Trophoblast cell (in vitro differentiated cells and primary cell): Measurements from ENCODE around the gene FOXO6.

ENCODE experiments used
- DNase-seq, 2 donors: peaks; one replicate each; pipeline ENCODE4 v3.0.0-alpha.2; 2016
- H2AFZ ChIP-seq: 2 replicates; pipeline ENCODE4 v1.6.1; 2013; ENCODE audit warnings: low read length, moderate library complexity, mild to moderate bottlenecking; ENCODE audit not compliant: insufficient read depth, poor library complexity
- H2AK5ac ChIP-seq: 2 replicates; pipeline ENCODE4 v1.6.1; 2013; ENCODE audit warnings: mild to moderate bottlenecking, low read length
- H2BK120ac ChIP-seq: 2 replicates; pipeline ENCODE4 v1.6.1; 2013; ENCODE audit warnings: low read length, mild to moderate bottlenecking, moderate library complexity; ENCODE audit not compliant: insufficient read depth, poor library complexity
- H2BK12ac ChIP-seq: 2 replicates; pipeline ENCODE4 v1.6.1; 2013; ENCODE audit warnings: mild to moderate bottlenecking, low read length, moderate library complexity
- H2BK5ac ChIP-seq: 2 replicates; pipeline ENCODE4 v1.6.1; 2013; ENCODE audit warnings: low read length, low read depth, moderate library complexity, mild to moderate bottlenecking; ENCODE audit not compliant: poor library complexity
- H3K14ac ChIP-seq: 2 replicates; pipeline ENCODE4 v1.6.1; 2013; ENCODE audit warnings: mild to moderate bottlenecking, low read length
- H3K18ac ChIP-seq: 2 replicates; pipeline ENCODE4 v1.6.1; 2013; ENCODE audit warnings: mild to moderate bottlenecking, low read length
- H3K23ac ChIP-seq: 2 replicates; pipeline ENCODE4 v1.6.1; 2013; ENCODE audit warnings: low read length
- H3K27ac ChIP-seq: 2 replicates; pipeline ENCODE4 v1.5.1; 2013; ENCODE audit warnings: low read depth, mild to moderate bottlenecking, inconsistent platforms, low read length, moderate library complexity
- H3K27me3 ChIP-seq: 2 replicates; pipeline ENCODE4 v1.6.1; 2013; ENCODE audit warnings: inconsistent platforms, mild to moderate bottlenecking, low read length, moderate library complexity; ENCODE audit not compliant: insufficient read depth
- H3K36me3 ChIP-seq, 2 experiments: 1 replicate in 1 of 2; 2 replicates in 1 of 2; pipeline ENCODE4 v1.6.1; 2013; ENCODE audit warnings: low read length in 2 of 2, mild to moderate bottlenecking in 2 of 2, moderate library complexity in 1 of 2; ENCODE audit not compliant: insufficient read depth in 2 of 2, control insufficient read depth in 1 of 2
- H3K4ac ChIP-seq: 2 replicates; pipeline ENCODE4 v1.6.1; 2013; ENCODE audit warnings: low read depth, mild to moderate bottlenecking, low read length, moderate library complexity
- H3K4me1 ChIP-seq, 2 experiments: 1 replicate in 1 of 2; 2 replicates in 1 of 2; pipeline ENCODE4 v1.6.1; 2013; ENCODE audit warnings: low read length in 2 of 2, mild to moderate bottlenecking in 2 of 2, moderate library complexity in 1 of 2; ENCODE audit not compliant: insufficient read depth in 2 of 2, control insufficient read depth in 1 of 2
- H3K4me2 ChIP-seq: 2 replicates; pipeline ENCODE4 v1.6.1; 2013; ENCODE audit warnings: inconsistent platforms, mild to moderate bottlenecking, low read length, moderate library complexity
- H3K4me3 ChIP-seq: 2 replicates; pipeline ENCODE4 v1.5.1; 2013; ENCODE audit warnings: mild to moderate bottlenecking, low read depth, low read length, inconsistent platforms
- H3K79me1 ChIP-seq: one replicate; pipeline ENCODE4 v1.6.1; 2013; ENCODE audit warnings: low read length
- H3K79me2 ChIP-seq: 2 replicates; pipeline ENCODE4 v1.6.1; 2013; ENCODE audit warnings: low read length, mild to moderate bottlenecking; ENCODE audit not compliant: control insufficient read depth, insufficient read depth, poor library complexity
- H3K9ac ChIP-seq: 2 replicates; pipeline ENCODE4 v1.6.1; 2013; ENCODE audit warnings: mild to moderate bottlenecking, low read length
- H3K9me3 ChIP-seq: 2 replicates; pipeline ENCODE4 v1.6.1; 2013; ENCODE audit warnings: low read depth, mild to moderate bottlenecking, control low read depth, inconsistent platforms, low read length; ENCODE audit not compliant: insufficient read depth
- H4K12ac ChIP-seq: 2 replicates; pipeline ENCODE4 v1.6.1; 2013; ENCODE audit warnings: low read depth, mild to moderate bottlenecking, low read length, moderate library complexity
- H4K8ac ChIP-seq: 2 replicates; pipeline ENCODE4 v1.6.1; 2013; ENCODE audit warnings: low read depth, mild to moderate bottlenecking, low read length, moderate library complexity
- H4K91ac ChIP-seq: one replicate; pipeline ENCODE4 v1.6.1; 2013; ENCODE audit warnings: low read depth, mild to moderate bottlenecking, low read length, moderate library complexity
- WGBS: extraction: QIAGEN DNeasy Blood & Tissue Kit; methylation state at CpG from one replicate; pipeline ENCODE4 v1.1.7; 2013; ENCODE audit warnings: missing lambda C conversion rate; ENCODE audit not compliant: insufficient read length, insufficient coverage; ENCODE audit errors: extremely low coverage; 5-methylcytosine and 5-hydroxymethylcytosine counted together

Gene FOXO6

DNA sequence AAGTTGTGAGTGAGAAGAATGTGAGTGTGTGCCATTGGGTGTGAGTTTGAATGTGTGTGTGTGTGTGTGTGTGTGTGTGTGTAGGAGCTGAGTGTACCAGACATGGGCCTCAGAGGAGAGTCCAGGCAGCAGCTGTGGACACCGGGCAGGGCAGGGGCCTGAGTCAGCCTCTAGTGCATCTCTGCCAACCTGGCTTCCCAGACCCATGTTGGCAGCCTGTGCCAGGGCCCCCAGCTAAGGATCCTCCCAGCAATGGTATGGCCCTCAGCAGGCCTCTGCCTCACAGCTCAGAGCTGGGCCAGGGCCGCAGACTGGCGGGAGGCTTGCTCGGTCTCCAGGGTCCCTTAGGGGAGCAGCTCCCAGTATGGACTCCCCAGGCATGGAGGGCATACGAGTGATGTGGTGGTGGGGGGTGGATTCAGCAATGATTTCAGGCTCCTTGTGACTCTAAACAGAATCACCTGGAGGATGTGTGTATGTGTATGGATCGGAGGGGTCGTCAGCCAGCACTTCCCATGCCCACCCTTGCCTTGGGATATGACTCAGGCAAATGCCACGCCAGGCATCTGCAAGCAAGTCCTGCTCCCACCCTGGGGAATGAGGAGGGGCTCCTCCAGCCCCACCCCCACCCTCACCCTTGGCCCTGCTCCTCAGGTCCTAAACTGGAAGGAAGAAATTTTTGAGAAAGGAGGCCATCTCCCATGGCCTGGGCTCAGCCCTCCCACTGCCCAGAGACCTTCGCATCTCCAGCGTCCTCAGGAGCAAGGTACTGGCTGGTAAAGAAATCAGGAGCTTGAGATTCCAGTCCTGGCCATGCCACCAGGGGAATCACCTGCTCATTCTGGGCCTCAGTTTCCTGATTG, 1.8 kb upstream of the FOXO6 start:
- Histone ChIP-seq H3K27ac (no peak overlapping the region), H3K18ac (no peak overlapping the region), H3K4me1 (peaks cover 41 to 42% of the 10 kb centered on the region in 2 experiments), H3K4me2 (no peak overlapping the region), H3K4me3 (no peak overlapping the region), H2AFZ (no peak overlapping the region), H3K79me2 (peaks cover 3% of the 10 kb centered on the region), H3K14ac (peak overlapping the region; percentile 72), H4K91ac (peak overlapping the region; percentile 49), H2AK5ac (peak overlapping the region; percentile 27), H2BK5ac (peak overlapping the region; percentile 3), H3K27me3 (peaks cover 16% of the 10 kb centered on the region), H3K36me3 (no peaks in the 10 kb centered on the region), H3K4ac (peak overlapping the region; percentile 12), H2BK12ac (peak overlapping the region; percentile 4), H3K9me3 (peaks cover 1% of the 10 kb centered on the region), H2BK120ac (peak overlapping the region; percentile 18), H3K9ac (no peak overlapping the region), H3K79me1 (peaks cover 35% of the 10 kb centered on the region), H4K12ac (no peak overlapping the region), H3K23ac (no peak overlapping the region), H4K8ac (no peak overlapping the region)
- WGBS = no CpG with 5 or more reads among the region's 10 CpGs
- DNase-seq = no peak

DNA sequence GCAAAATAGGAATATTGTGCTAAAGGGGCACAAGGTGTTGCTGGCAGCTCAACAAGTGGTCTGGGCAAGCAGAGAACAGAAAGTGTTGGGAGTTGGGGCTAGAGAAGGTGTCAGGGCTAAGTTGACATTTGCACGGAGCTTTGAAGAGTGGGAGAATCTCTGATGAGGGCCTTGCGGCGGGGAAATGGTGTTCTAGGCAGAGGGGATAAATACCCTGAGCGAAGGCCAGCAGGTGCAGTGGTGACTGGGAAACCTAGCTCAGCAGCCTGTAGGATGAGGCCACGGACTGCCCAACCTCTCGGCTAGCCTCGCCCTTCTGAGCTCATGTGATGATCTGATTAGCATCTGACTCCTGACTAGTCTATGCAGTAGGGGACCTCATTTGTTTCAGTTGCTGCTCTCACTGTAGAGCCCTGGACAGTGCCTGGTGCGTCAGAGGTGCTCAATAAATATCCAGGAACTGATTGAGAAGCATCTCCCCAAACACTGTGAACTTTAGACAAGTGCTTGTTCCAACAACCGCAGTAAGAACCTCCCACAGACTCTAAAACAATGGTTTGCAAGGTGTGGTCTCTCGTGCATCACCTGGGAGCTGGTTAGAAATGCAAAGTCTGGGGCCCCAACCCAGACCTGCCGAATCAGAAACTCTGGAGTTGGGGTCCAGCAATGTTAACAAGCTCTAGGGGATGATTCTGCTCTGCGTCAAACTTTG, 1.0 kb upstream of the FOXO6 start:
- DNase-seq = peak; percentile 83 to 86
- Histone ChIP-seq H2BK12ac (no peak overlapping the region), H3K4ac (no peak overlapping the region), H3K27ac (peak overlapping the region; percentile 29), H4K91ac (peak overlapping the region; percentile 49), H3K23ac (no peak overlapping the region), H3K36me3 (no peaks in the 10 kb centered on the region), H3K4me2 (peak overlapping the region; percentile 57), H3K79me1 (peaks cover 29% of the 10 kb centered on the region), H2BK120ac (peak overlapping the region; percentile 18), H3K79me2 (peaks cover 3% of the 10 kb centered on the region), H2BK5ac (peak overlapping the region; percentile 12), H3K14ac (no peak overlapping the region), H3K18ac (no peak overlapping the region), H4K12ac (no peak overlapping the region), H3K4me3 (no peak overlapping the region), H3K9ac (no peak overlapping the region), H4K8ac (no peak overlapping the region), H2AK5ac (peak overlapping the region; percentile 27), H3K27me3 (peaks cover 16% of the 10 kb centered on the region), H3K4me1 (peaks cover 37 to 41% of the 10 kb centered on the region in 2 experiments), H2AFZ (no peak overlapping the region), H3K9me3 (peaks cover 2% of the 10 kb centered on the region)
- WGBS = no CpG with 5 or more reads among the region's 12 CpGs

DNA sequence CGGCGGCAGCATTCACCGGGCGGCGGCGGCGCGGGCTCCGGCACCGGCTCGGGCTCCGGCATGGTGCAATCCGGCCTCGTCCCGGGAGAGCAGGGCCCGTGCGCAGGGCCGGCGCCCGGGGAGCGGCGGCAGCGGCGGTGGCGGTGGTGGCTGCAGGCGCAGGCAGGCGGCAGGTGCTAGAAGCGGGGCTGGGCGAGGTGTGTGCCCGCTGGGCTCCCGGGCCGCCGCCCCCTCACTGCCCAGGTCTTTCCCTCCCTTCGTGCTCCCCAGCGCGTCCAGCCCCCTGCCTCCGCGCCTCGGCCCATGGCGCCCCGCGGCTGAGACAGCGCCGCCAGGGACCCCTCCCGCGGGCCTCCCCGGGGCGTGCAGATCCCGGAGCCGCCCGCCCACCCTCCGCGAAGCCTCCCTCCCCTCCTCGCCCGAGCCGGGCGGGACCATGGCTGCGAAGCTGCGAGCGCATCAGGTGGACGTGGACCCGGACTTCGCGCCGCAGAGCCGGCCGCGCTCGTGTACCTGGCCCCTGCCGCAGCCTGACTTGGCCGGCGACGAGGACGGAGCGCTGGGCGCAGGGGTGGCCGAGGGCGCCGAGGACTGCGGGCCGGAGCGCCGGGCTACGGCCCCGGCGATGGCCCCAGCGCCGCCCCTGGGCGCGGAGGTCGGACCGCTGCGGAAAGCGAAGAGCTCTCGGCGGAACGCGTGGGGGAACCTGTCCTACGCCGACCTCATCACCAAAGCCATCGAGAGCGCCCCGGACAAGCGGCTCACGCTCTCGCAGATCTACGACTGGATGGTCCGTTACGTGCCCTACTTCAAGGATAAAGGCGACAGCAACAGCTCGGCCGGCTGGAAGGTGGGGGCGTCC, 492 bp downstream of the FOXO6 start:
- H3K4me3 ChIP-seq = peak overlapping the region; percentile 72
- peak overlapping the region; percentile 52 for H4K91ac ChIP-seq
- H3K9ac ChIP-seq = peak overlapping the region; percentile 37
- no CpG with 5 or more reads among the region's 113 CpGs for WGBS
- DNase-seq = peak in 1 of 2 donors; percentile 44
- H3K4ac ChIP-seq = no peak overlapping the region
- H3K23ac ChIP-seq = no peak overlapping the region
- no peak overlapping the region for H2BK12ac ChIP-seq
- no peaks in the 10 kb centered on the region for H3K36me3 ChIP-seq
- H3K9me3 ChIP-seq = peaks cover 3% of the 10 kb centered on the region
- H3K27me3 ChIP-seq = peaks cover 16% of the 10 kb centered on the region
- H4K12ac ChIP-seq = no peak overlapping the region
- H2BK5ac ChIP-seq = peak overlapping the region; percentile 6
- peak overlapping the region; percentile 43 for H2AFZ ChIP-seq
- H3K4me1 ChIP-seq = peaks cover 43 to 55% of the 10 kb centered on the region in 2 experiments
- H3K27ac ChIP-seq = peak overlapping the region; percentile 15
- peak overlapping the region; percentile 84 for H3K4me2 ChIP-seq
- peak overlapping the region; percentile 74 for H3K18ac ChIP-seq
- peaks cover 6% of the 10 kb centered on the region for H3K79me2 ChIP-seq
- H4K8ac ChIP-seq = peak overlapping the region; percentile 13
- peaks cover 30% of the 10 kb centered on the region for H3K79me1 ChIP-seq
- peak overlapping the region; percentile 16 for H2BK120ac ChIP-seq
- peak overlapping the region; percentile 59 for H3K14ac ChIP-seq
- H2AK5ac ChIP-seq = no peak overlapping the region

GRCh38 chr1:41362357-41362721, 1.1 kb downstream of the FOXO6 start:
- Histone ChIP-seq H3K4me1 (peaks cover 43 to 61% of the 10 kb centered on the region in 2 experiments), H3K36me3 (no peaks in the 10 kb centered on the region), H2BK5ac (no peak overlapping the region)

More at GRCh38 chr1:41362357-41362721, 1.1 kb downstream of the FOXO6 start:
- H3K9me3 ChIP-seq = peaks cover 3% of the 10 kb centered on the region
- H3K18ac ChIP-seq = peak overlapping the region; percentile 12
- peak overlapping the region; percentile 15 for H3K27ac ChIP-seq
- H3K27me3 ChIP-seq = peaks cover 16% of the 10 kb centered on the region
- no peak overlapping the region for H4K12ac ChIP-seq
- no CpG with 5 or more reads among the region's 20 CpGs for WGBS
- H4K91ac ChIP-seq = peak overlapping the region; percentile 27
- no peak overlapping the region for H4K8ac ChIP-seq
- H2BK120ac ChIP-seq = no peak overlapping the region
- peak overlapping the region; percentile 4 for H3K4ac ChIP-seq
- H2AFZ ChIP-seq = no peak overlapping the region
- peak overlapping the region; percentile 36 for H3K14ac ChIP-seq
- peak overlapping the region; percentile 84 for H3K4me2 ChIP-seq
- H3K23ac ChIP-seq = no peak overlapping the region
- DNase-seq = no peak
- H3K79me1 ChIP-seq = peaks cover 31% of the 10 kb centered on the region
- H2BK12ac ChIP-seq = no peak overlapping the region
- peaks cover 6% of the 10 kb centered on the region for H3K79me2 ChIP-seq
- no peak overlapping the region for H3K9ac ChIP-seq
- H3K4me3 ChIP-seq = peak overlapping the region; percentile 72
- H2AK5ac ChIP-seq = no peak overlapping the region
